T-helper 2 cell treated with Interferon-gamma antibody and Interleukin-4, amounts not matched to agents 5 μg/mL and 100 μg/mL, for 36 hours (primary cell): ENCODE data around the gene COL27A1.
"Not testable (repeated sequence)": the region's sequence is repeated elsewhere in the genome, so short reads cannot be mapped to it uniquely, and the experiment has no call there.

Experiments used
- DNase-seq: peaks from one replicate; pipeline ENCODE4 v3.0.0; 2021; ENCODE audit warnings: low spot score
- H3K27ac Mint-ChIP-seq: one replicate; pipeline ENCODE4 v1.8.0; 2021; ENCODE audit warnings: mild to moderate bottlenecking, mixed read lengths
- H3K27me3 Mint-ChIP-seq: one replicate; pipeline ENCODE4 v1.8.0; 2021; ENCODE audit warnings: low read depth, mixed read lengths
- H3K36me3 Mint-ChIP-seq: one replicate; pipeline ENCODE4 v1.8.0; 2021; ENCODE audit warnings: low read depth, mixed read lengths
- H3K4me1 Mint-ChIP-seq: one replicate; pipeline ENCODE4 v1.8.0; 2021; ENCODE audit warnings: low read depth, mixed read lengths
- H3K4me3 Mint-ChIP-seq: one replicate; pipeline ENCODE4 v1.8.0; 2022; ENCODE audit warnings: mild to moderate bottlenecking, moderate library complexity, mixed read lengths
- H3K9me3 Mint-ChIP-seq: one replicate; pipeline ENCODE4 v1.8.0; 2021; ENCODE audit warnings: mixed read lengths

The COL27A1 gene

DNA sequence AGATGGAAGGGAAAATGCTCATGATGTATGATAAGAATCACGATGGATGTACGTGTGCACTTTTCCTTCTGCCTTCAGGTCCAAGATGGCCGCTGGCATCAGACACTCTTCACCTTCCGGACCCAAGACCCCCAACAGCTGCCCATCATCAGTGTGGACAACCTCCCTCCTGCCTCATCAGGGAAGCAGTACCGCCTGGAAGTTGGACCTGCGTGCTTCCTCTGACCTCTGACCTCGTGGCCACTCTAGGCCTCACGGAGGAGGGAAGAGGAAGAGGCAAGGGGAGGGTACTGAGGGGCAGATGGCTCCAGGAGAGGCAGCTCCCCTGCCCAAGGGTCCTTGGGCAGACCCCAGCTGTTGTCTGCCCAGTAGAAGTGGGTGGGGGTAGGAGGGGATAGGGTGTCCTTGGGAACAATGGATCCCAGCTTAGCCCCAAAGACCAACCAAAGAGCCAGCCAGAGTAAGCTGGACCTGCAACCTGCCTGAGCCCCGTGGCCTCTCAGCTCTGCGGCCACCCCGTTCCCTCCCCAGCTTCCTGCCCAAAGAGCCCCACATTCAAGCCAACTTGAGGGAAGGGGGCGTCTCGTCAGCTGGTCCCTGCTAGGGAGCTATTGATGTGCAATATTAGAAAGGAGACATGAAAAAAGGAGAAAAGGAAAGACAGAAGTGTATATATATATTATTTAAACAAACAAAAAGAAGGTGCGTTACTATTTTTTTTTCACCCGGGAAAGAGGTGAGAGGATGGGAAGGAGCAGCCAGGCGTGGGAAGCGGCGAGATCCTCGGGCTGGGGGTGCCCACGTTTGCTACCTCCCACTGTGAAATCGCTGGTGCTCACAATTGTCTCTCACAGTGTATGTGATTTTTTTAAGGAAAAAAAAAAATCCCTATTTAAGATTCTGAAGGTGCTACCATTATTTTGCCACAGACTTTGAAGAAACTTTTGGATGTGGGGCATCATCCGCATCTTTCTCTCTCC is 155.4 kb downstream of the COL27A1 start:
- no peaks in the 10 kb centered on the region for H3K9me3 Mint-ChIP-seq
- H3K4me1 Mint-ChIP-seq, result no peaks in the 10 kb centered on the region
- no peak for DNase-seq
- H3K36me3 Mint-ChIP-seq, result no peaks in the 10 kb centered on the region
- H3K27me3 Mint-ChIP-seq, result no peaks in the 10 kb centered on the region
- H3K27ac Mint-ChIP-seq, result no peak overlapping the region
- H3K4me3 Mint-ChIP-seq, result no peak overlapping the region

- Mint-ChIP-seq H3K9me3 (no peaks in the 10 kb centered on the region), H3K27me3 (no peaks in the 10 kb centered on the region), H3K4me1 (no peaks in the 10 kb centered on the region), H3K4me3 (no peak overlapping the region), H3K36me3 (no peaks in the 10 kb centered on the region), H3K27ac (no peak overlapping the region)
- no peak for DNase-seq
Measured at GRCh38 chr9:114311571-114312512, 156.5 kb downstream of the COL27A1 start.

DNA sequence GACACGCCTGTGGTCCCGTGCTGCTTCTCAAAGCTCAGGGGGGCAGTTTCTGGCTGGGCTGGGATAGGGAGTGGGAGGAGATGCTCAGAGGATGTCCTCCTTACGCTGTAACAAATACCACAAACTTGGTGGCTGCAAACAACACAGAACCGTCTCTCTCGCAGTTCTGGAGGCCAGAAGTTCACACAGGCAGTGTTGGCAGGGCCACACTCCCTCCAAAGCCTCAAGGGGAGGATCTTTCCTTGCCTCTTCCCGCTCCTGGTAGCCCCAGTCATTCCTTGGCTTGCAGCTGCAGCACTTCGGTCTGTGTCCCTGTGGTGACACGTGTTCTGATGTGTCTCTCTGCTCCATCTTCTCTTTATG is 157.2 kb downstream of the COL27A1 start:
- Mint-ChIP-seq H3K36me3 (no peaks in the 10 kb centered on the region), H3K9me3 (no peaks in the 10 kb centered on the region), H3K27ac (no peak overlapping the region), H3K27me3 (no peaks in the 10 kb centered on the region), H3K4me3 (no peak overlapping the region), H3K4me1 (no peaks in the 10 kb centered on the region)
- no peak for DNase-seq

GRCh38 chr9:114313186-114313585 is 157.8 kb downstream of the COL27A1 start:
- H3K4me3 Mint-ChIP-seq, result no peak overlapping the region
- peaks cover 5% of the 10 kb centered on the region for H3K4me1 Mint-ChIP-seq
- H3K9me3 Mint-ChIP-seq, result no peaks in the 10 kb centered on the region
- H3K27me3 Mint-ChIP-seq, result no peaks in the 10 kb centered on the region
- H3K36me3 Mint-ChIP-seq, result no peaks in the 10 kb centered on the region
- H3K27ac Mint-ChIP-seq, result no peak overlapping the region
- DNase-seq, result no peak

DNA sequence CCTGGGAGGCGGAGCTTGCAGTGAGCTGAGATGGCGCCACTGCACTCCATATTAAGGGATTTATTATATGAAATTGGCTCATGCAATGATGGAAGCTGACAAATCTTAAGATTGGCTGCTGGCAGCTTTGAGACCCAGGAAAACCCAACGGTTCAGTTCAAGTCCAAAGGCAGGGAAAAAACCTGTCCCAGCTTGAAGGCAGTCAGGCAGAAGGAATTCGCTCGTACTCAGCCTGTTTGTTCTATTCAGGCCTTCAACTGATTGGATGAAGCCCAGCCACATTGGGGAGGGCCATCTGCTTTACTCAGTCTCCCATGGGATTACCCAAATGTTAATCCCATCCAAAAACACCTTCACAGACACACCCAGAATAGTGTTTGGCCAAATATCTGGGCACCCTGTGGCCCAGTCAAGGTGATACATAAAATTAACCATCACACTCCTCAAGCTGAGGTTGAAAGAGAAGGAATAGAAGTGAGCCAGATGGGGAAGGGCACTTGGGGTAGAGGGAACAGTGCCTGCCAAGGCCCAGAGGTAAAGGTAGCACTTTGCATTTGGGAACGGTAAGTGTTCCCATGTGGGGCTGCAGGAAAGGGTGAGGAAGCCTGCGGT is 159.0 kb downstream of the COL27A1 start:
- H3K4me3 Mint-ChIP-seq, result no peak overlapping the region
- no peak overlapping the region for H3K27ac Mint-ChIP-seq
- H3K4me1 Mint-ChIP-seq, result peaks cover 5% of the 10 kb centered on the region
- no peak for DNase-seq
- no peaks in the 10 kb centered on the region for H3K36me3 Mint-ChIP-seq
- H3K27me3 Mint-ChIP-seq, result no peaks in the 10 kb centered on the region
- no peaks in the 10 kb centered on the region for H3K9me3 Mint-ChIP-seq

DNA sequence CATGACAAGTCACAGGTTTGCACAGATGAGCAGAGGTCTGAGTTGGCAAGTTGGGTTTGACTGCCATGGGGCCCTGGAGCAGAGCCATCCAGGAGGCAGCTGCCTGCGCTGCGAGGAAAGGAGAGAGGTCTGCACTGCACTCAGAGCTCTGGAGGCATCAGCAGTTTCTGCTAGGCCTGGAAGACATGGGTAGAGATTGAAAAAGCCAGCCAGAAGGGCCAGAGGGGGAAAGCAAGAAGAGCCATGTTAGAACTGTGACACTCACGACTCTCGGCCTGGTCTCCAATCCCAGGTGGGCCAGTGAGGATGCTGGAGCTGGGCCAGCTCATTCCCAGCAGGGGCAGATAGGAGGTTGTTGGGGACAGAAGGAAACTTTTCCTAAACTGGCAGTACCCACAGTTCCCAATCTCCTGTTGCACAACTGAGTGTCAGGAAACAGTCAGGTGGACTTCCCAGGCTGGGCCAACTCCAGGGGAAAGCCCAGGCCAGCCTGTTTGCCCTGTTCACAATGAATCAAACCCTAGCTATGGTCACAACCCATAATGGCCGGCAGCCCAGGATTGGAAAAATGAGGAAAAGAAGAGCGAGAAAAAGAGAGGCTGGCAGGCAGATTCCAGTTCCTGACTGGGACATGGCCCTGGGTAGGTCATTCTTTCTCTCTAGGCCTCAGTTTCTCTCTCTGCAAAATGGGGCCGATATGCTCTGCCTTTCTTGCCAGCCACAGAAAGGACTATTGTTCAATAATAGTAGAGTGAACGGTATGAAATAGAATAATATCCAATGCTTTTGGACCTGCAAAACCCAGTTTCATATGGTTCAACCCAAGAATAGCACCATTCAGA is 159.8 kb downstream of the COL27A1 start:
- Mint-ChIP-seq H3K4me3 (no peak overlapping the region), H3K27me3 (no peaks in the 10 kb centered on the region), H3K4me1 (peaks cover 5% of the 10 kb centered on the region), H3K9me3 (no peaks in the 10 kb centered on the region), H3K27ac (peak overlapping the region; percentile 55), H3K36me3 (no peaks in the 10 kb centered on the region)
- no peak for DNase-seq

- no peaks in the 10 kb centered on the region for H3K9me3 Mint-ChIP-seq
- H3K36me3 Mint-ChIP-seq, result no peaks in the 10 kb centered on the region
- DNase-seq, result no peak
- no peaks in the 10 kb centered on the region for H3K27me3 Mint-ChIP-seq
- H3K4me1 Mint-ChIP-seq, result peaks cover 5% of the 10 kb centered on the region
- H3K27ac Mint-ChIP-seq, result no peak overlapping the region
- no peak overlapping the region for H3K4me3 Mint-ChIP-seq
Measured at GRCh38 chr9:114315723-114316363, 160.5 kb downstream of the COL27A1 start.

- H3K36me3 Mint-ChIP-seq, result no peaks in the 10 kb centered on the region
- no peak overlapping the region for H3K27ac Mint-ChIP-seq
- no peak for DNase-seq
- H3K27me3 Mint-ChIP-seq, result no peaks in the 10 kb centered on the region
- H3K4me1 Mint-ChIP-seq, result peaks cover 5% of the 10 kb centered on the region
- H3K9me3 Mint-ChIP-seq, result no peaks in the 10 kb centered on the region
- H3K4me3 Mint-ChIP-seq, result no peak overlapping the region
Measured at GRCh38 chr9:114316605-114317230, 161.4 kb downstream of the COL27A1 start.

GRCh38 chr9:114317665-114318357 is 162.5 kb downstream of the COL27A1 start:
- no peaks in the 10 kb centered on the region for H3K27me3 Mint-ChIP-seq
- peaks cover 5% of the 10 kb centered on the region for H3K4me1 Mint-ChIP-seq
- no peaks in the 10 kb centered on the region for H3K9me3 Mint-ChIP-seq
- no peak for DNase-seq
- H3K36me3 Mint-ChIP-seq, result no peaks in the 10 kb centered on the region
- no peak overlapping the region for H3K27ac Mint-ChIP-seq
- no peak overlapping the region for H3K4me3 Mint-ChIP-seq

DNA sequence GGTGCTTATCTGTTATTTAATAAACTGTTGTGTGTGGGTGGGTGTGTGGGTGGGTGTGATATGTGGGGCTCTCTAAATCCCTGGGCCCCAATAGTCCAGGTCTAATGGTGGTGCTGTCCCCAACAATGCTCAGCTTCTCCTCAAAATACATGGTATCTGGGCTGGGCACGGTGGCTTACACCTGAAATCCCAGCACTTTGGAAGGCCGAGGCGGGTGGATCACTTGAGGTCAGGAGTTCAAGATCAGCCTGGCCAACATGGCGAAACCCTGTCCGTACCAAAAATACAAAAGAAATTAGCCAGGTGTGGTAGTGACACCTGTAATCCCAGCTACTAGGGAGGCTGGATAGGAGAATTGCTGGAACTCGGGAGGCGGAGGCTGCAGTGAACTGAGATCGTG is 163.1 kb downstream of the COL27A1 start:
- no peak overlapping the region for H3K27ac Mint-ChIP-seq
- H3K4me3 Mint-ChIP-seq, result no peak overlapping the region

GRCh38 chr9:114319147-114319546 is 163.8 kb downstream of the COL27A1 start:
- H3K4me3 Mint-ChIP-seq, result no peak overlapping the region
- peaks cover 5% of the 10 kb centered on the region for H3K4me1 Mint-ChIP-seq
- no peak overlapping the region for H3K27ac Mint-ChIP-seq
- no peaks in the 10 kb centered on the region for H3K27me3 Mint-ChIP-seq
- no peak for DNase-seq
- no peaks in the 10 kb centered on the region for H3K9me3 Mint-ChIP-seq
- H3K36me3 Mint-ChIP-seq, result no peaks in the 10 kb centered on the region

More for the DNA sequence above, 163.1 kb downstream of the COL27A1 start:
- DNase-seq, result no peak
- Mint-ChIP-seq H3K4me1 (peaks cover 5% of the 10 kb centered on the region), H3K9me3 (no peaks in the 10 kb centered on the region), H3K36me3 (no peaks in the 10 kb centered on the region), H3K27me3 (no peaks in the 10 kb centered on the region)

DNA sequence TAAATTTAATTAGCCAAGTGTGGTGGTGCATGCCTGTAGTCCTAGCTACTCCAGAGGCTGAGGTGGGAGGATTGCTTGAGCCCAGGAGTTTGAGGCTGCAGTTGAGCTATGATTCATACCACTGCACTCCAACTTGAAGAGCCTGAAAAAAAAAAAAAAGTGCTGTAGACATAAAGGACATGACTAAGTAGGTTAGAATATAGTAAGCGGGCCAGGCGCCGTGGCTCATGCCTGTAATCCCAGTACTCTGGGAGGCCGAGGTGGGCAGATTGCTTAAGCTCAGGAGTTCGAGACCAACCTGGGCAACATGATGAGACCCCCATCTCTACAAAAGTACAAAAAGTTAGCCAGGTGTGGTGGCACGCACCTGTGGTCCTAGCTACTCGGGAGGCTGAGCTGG is 165.4 kb downstream of the COL27A1 start:
- H3K9me3 Mint-ChIP-seq, H3K27ac Mint-ChIP-seq, H3K27me3 Mint-ChIP-seq, DNase-seq, H3K36me3 Mint-ChIP-seq, H3K4me3 Mint-ChIP-seq, H3K4me1 Mint-ChIP-seq: not testable (repeated sequence)
